Thyroid gland (tissue), 4 donors: ENCODE measurements around the gene CDKN1B.

Source experiments
- CTCF ChIP-seq, 6 experiments: fragments of 200-600 bp in 3 of 6; fragments of 450-650 bp in 3 of 6; sonication (generic) in 3 of 6; IDR thresholded peaks; one replicate each; pipeline ENCODE4 v1.5.1; 2016 to 2019; ENCODE audit warnings: antibody characterized with exemption in 6 of 6, mild to moderate bottlenecking in 2 of 6, inconsistent platforms in 1 of 6, moderate library complexity in 1 of 6
- POLR2A ChIP-seq, 2 donors: fragments of 450-650 bp; IDR thresholded peaks; one replicate each; pipeline ENCODE4 v1.6.1; 2017; ENCODE audit warnings: antibody characterized with exemption in 2 of 2, mild to moderate bottlenecking in 2 of 2, moderate library complexity in 1 of 2

DNA sequence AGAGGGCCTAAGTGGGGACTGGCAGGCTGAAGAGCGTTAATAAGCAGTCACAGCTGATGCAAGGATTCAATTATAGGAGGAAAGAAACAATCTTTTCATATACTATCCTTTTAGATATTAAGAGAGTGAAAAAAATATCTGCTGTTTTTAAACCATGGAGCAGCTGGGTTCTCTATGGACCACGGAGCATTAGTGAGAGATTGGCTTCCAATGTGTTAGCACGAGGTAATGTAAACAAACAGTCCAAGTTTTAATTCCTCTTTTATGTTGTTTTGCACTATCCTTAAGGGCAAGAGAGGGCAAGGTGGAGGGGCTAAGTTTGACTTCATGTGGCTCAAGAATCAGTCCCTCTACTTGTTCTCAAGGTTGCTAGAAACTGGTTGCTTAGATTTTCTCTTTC, 30.9 kb downstream of the CDKN1B start:
- TF ChIP-seq CTCF (IDR thresholded peaks at IDR 0.05) (no peak), POLR2A (IDR thresholded peaks at IDR 0.05) (no peak)
